GM23248 (cell line): ENCODE results near the gene SIPA1L3. TPM values are rescaled to one million over a fixed set of nuclear protein-coding genes. Genes with fewer than 3 reads are reported as not detected.

Source experiments
- DNase-seq: peaks from one replicate; pipeline ENCODE4 v3.0.0-alpha.2; 2015
- H2AFZ ChIP-seq: fragments of 200-600 bp; sonication (generic); 2 replicates; pipeline ENCODE4 v1.6.1; 2016; ENCODE audit warnings: antibody characterized with exemption
- H3F3A ChIP-seq: fragments of 200-600 bp; sonication (generic); 2 replicates; pipeline ENCODE4 v1.6.1; 2016; ENCODE audit warnings: mild to moderate bottlenecking, antibody characterized with exemption, mixed run types; ENCODE audit not compliant: insufficient read depth
- H3K27ac ChIP-seq: fragments of 200-600 bp; sonication (generic); 2 replicates; pipeline ENCODE4 v1.5.1; 2016; ENCODE audit warnings: mild to moderate bottlenecking
- H3K27me3 ChIP-seq: fragments of 200-600 bp; sonication (generic); replicated peaks from 2 replicates; pipeline ENCODE4 v1.6.1; 2016; ENCODE audit warnings: mild to moderate bottlenecking; ENCODE audit not compliant: insufficient read depth
- H3K36me3 ChIP-seq: fragments of 200-600 bp; sonication (generic); 2 replicates; pipeline ENCODE4 v1.6.1; 2016; ENCODE audit warnings: low read depth, mild to moderate bottlenecking
- H3K4me1 ChIP-seq: fragments of 200-600 bp; sonication (generic); 2 replicates; pipeline ENCODE4 v1.6.1; 2016; ENCODE audit warnings: mild to moderate bottlenecking; ENCODE audit not compliant: insufficient read depth
- H3K4me2 ChIP-seq: fragments of 200-600 bp; sonication (generic); one replicate; pipeline ENCODE4 v1.6.1; 2016; ENCODE audit warnings: mild to moderate bottlenecking; ENCODE audit not compliant: unreplicated experiment
- H3K4me3 ChIP-seq: fragments of 200-600 bp; sonication (generic); 2 replicates; pipeline ENCODE4 v1.5.1; 2016; ENCODE audit warnings: mild to moderate bottlenecking
- H3K79me2 ChIP-seq: fragments of 200-600 bp; sonication (generic); 2 replicates; pipeline ENCODE4 v1.6.1; 2016; ENCODE audit warnings: mild to moderate bottlenecking; ENCODE audit not compliant: insufficient read depth
- H3K9ac ChIP-seq: fragments of 200-600 bp; sonication (generic); 2 replicates; pipeline ENCODE4 v1.6.1; 2016; ENCODE audit warnings: mild to moderate bottlenecking
- H3K9me2 ChIP-seq: fragments of 200-600 bp; sonication (generic); 2 replicates; pipeline ENCODE4 v1.6.1; 2016; ENCODE audit warnings: mixed run types, mild to moderate bottlenecking, moderate library complexity; ENCODE audit not compliant: insufficient read depth
- H3K9me3 ChIP-seq: fragments of 200-600 bp; sonication (generic); one replicate; pipeline ENCODE4 v1.6.1; 2017; ENCODE audit warnings: low read depth
- H4K20me1 ChIP-seq: fragments of 200-600 bp; sonication (generic); 2 replicates; pipeline ENCODE4 v1.6.0; 2016; ENCODE audit not compliant: insufficient read depth
- EZH2 ChIP-seq: fragments of 200-600 bp; sonication (generic); IDR thresholded peaks from 2 replicates; pipeline ENCODE4 v1.6.1; 2018; ENCODE audit warnings: antibody characterized with exemption, mild to moderate bottlenecking; ENCODE audit not compliant: insufficient read depth, poor library complexity, severe bottlenecking
- EZH2phosphoT487 ChIP-seq: fragments of 200-600 bp; sonication (generic); IDR thresholded peaks from 2 replicates; pipeline ENCODE4 v1.6.1; 2018; ENCODE audit warnings: antibody characterized with exemption, moderate library complexity, mild to moderate bottlenecking, low read depth; ENCODE audit not compliant: insufficient read depth
- WGBS, 2 experiments: methylation state at CpG; one replicate each; pipeline ENCODE4 v1.1.6; 2015 to 2017; ENCODE audit warnings: low lambda C conversion rate in 2 of 2, low coverage in 1 of 2; ENCODE audit errors: missing lambda C conversion rate in 2 of 2; 5-methylcytosine and 5-hydroxymethylcytosine counted together
- in situ Hi-C: fragments of 300-500 bp; cut with MboI; formaldehyde crosslinking; loops from 2 replicates; pipeline ENCODE4 v1.15.0; 2020
- polyA plus RNA-seq: library from polyadenylated mRNA; unstranded; fragments of >200 nt; fragmentation: Nextera tagmentation; extraction: Ambion mirVana; gene quantifications from 2 replicates; pipeline ENCODE4 v1.2.1, GENCODE V29; 2016
- total RNA-seq: library from RNA; depleted of rRNA; stranded (reverse); fragments of >200 nt; shearing (Covaris generic); gene quantifications from 2 replicates; pipeline ENCODE4 v1.2.3, GENCODE V29; 2014

The SIPA1L3 gene
- total and polyA plus RNA-seq, 2 experiments from 2014 or later: 3.7 to 12.1 TPM

DNA sequence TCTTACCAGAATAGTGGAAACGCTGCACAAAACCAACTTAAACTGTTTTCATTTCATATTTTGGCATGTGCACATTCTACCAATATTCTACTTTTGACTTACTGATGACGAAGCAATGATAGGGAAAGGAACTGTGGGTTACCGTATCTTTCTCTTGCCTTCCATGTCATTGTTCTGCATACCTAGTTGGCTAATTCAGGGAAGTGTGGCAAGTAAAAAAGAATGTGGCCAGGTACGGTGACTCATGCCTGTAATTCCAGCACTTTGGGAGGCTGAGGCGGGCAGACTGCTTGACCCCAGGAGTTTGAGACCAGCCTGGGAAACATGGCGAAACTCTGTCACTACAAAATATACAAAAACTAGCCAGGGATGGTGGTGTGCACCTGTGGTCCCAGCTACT, 108.2 kb downstream of the SIPA1L3 start:
- Histone ChIP-seq H3K27ac (no peak overlapping the region), H3K27me3 (no peaks in the 10 kb centered on the region), H4K20me1 (no peaks in the 10 kb centered on the region), H3K9ac (no peak overlapping the region), H3K4me2 (no peak overlapping the region), H3K36me3 (0 out of 2 replicates have a peak, but pooled peaks cover 3% of the 10 kb centered on the region), H2AFZ (no peak overlapping the region), H3K4me3 (no peak overlapping the region), H3K9me3 (no peaks in the 10 kb centered on the region), H3K79me2 (peaks cover 69% of the 10 kb centered on the region), H3K9me2 (no peaks in the 10 kb centered on the region), H3K4me1 (no peaks in the 10 kb centered on the region), H3F3A (no peaks in the 10 kb centered on the region)
- WGBS, 2 experiments: 95 to 98% methylated on average over 6 of the region's 6 CpGs
- DNase-seq: no peak
- TF ChIP-seq EZH2: no peak
- TF ChIP-seq EZH2phosphoT487: no peak
- in situ Hi-C loops: no loop called here

DNA sequence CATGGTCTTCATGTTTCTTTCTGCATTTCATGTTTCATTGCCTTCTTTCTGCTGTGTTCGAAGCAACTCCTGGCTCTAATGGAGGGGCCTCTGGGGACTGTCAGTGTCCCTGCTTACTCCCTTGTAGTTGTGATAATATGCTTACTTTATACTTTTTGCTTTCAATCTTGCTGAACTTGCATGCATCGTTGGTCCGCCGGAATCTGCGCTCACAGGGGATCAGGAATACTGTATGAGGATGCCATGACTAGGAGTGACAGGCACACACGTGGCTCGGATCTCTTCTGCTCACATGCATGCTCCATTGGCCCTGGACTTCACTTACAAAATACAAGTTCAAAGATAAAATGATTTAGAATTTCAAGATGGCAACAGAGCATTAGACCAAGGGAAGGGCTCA, 108.8 kb downstream of the SIPA1L3 start:
- H3K9ac ChIP-seq: no peak overlapping the region
- no peaks in the 10 kb centered on the region for H3K4me1 ChIP-seq
- H3K79me2 ChIP-seq: peaks cover 64% of the 10 kb centered on the region
- 0 out of 2 replicates have a peak, but pooled peaks cover 3% of the 10 kb centered on the region for H3K36me3 ChIP-seq
- no peak overlapping the region for H3K4me3 ChIP-seq
- H3K27me3 ChIP-seq: no peaks in the 10 kb centered on the region
- no peaks in the 10 kb centered on the region for H3K9me3 ChIP-seq
- H3F3A ChIP-seq: no peaks in the 10 kb centered on the region
- no peak overlapping the region for H2AFZ ChIP-seq
- no peak overlapping the region for H3K27ac ChIP-seq
- DNase-seq: no peak
- H3K4me2 ChIP-seq: no peak overlapping the region
- in situ Hi-C loops: no loop called here
- no peaks in the 10 kb centered on the region for H4K20me1 ChIP-seq
- 95 to 99% methylated on average over 7 of the region's 7 CpGs for WGBS, 2 experiments
- no peak for TF ChIP-seq EZH2phosphoT487
- TF ChIP-seq EZH2: no peak
- H3K9me2 ChIP-seq: no peaks in the 10 kb centered on the region

DNA sequence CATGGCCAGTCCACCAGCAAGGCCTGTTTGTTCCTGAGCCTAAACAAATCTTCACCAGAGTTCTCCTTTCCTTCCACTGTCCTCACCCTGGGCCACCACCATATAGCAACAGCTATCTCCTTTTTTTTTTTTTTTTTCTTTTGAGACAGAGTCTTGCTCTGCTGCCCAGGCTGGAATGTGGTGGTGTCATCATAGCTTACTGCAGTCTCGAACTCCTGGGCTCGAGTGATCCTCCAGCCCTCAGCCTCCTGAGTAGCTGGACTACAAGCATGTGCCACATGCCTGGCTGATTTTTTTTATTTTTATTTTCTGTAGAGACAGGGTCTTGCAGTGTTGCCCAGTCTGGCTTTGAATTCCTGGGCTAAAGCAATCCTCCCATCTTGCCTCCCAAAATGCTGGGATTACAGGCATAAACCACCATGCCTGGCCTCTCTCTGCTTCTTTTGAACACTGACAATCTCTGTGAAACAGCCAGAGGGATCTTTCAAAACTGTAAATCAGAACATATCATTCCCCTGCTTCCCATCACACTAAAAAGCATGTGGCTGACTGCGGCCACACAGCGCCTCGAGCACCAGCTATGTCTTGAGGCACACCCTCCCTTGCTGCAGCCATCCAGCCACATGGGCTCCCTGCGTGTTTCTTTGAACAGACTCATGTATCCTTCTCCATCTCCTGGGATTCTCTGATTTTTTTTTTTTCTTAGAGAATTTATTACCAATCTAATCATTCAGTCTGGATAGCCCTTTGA, 110.6 kb downstream of the SIPA1L3 start:
- WGBS, 2 experiments: 90 to 93% methylated on average over 6 of the region's 6 CpGs
- H3K4me1 ChIP-seq: peaks cover 7% of the 10 kb centered on the region
- H3K9ac ChIP-seq: no peak overlapping the region
- H4K20me1 ChIP-seq: no peaks in the 10 kb centered on the region
- H2AFZ ChIP-seq: no peak overlapping the region
- no peak overlapping the region for H3K27ac ChIP-seq
- H3K79me2 ChIP-seq: peaks cover 60% of the 10 kb centered on the region
- DNase-seq: no peak
- TF ChIP-seq EZH2phosphoT487: no peak
- TF ChIP-seq EZH2: no peak
- H3K4me3 ChIP-seq: no peak overlapping the region
- no peaks in the 10 kb centered on the region for H3K9me3 ChIP-seq
- in situ Hi-C loops: no loop called here
- no peaks in the 10 kb centered on the region for H3F3A ChIP-seq
- H3K9me2 ChIP-seq: no peaks in the 10 kb centered on the region
- H3K4me2 ChIP-seq: no peak overlapping the region
- H3K36me3 ChIP-seq: 0 out of 2 replicates have a peak, but pooled peaks cover 3% of the 10 kb centered on the region
- no peaks in the 10 kb centered on the region for H3K27me3 ChIP-seq

DNA sequence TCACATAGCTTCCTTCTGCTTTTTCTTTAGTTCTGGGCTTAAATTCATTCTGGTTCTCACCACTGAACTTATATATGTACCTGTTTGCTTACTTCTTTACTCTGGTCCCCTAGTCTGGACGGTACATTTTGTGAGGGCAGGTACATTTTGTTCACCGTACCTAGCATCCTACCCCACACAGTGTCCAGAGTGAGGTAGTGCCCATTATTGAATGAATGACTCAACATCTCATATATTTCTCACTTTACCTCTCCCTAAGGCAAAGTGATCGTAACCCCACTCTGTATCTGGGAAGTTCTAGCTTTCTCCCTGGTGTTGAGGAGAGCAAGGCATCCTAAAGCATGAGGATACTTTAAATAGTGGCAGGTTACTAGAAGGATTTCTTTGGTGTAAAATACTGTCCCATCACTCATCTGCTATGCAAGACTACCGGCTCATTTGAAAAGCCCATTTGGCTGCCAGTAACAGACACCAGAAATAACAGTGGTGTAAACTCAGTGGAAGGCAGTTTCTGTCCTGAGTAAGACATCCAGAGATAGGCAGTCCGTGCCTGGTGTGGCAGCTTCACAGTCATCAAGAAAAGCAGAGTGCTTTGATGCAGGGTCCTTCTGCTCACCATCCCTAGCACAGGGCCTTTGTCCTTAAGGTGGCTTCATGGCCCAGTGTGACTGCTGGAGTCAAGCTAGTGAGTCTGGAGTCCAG, 111.8 kb downstream of the SIPA1L3 start:
- TF ChIP-seq EZH2: no peak
- no peak for TF ChIP-seq EZH2phosphoT487
- WGBS, 2 experiments: 93% methylated on average over 5 of the region's 5 CpGs
- 0 out of 2 replicates have a peak, but pooled peaks cover 3% of the 10 kb centered on the region for H3K36me3 ChIP-seq

More for the DNA sequence above, 111.8 kb downstream of the SIPA1L3 start:
- Histone ChIP-seq H3K9me3 (no peaks in the 10 kb centered on the region), H3K4me2 (no peak overlapping the region), H3F3A (no peaks in the 10 kb centered on the region), H3K4me1 (peaks cover 19% of the 10 kb centered on the region), H3K27ac (no peak overlapping the region), H3K27me3 (no peaks in the 10 kb centered on the region), H3K9ac (no peak overlapping the region), H3K79me2 (peaks cover 55% of the 10 kb centered on the region), H3K9me2 (no peaks in the 10 kb centered on the region), H2AFZ (no peak overlapping the region), H3K4me3 (no peak overlapping the region), H4K20me1 (no peaks in the 10 kb centered on the region)
- no peak for DNase-seq
- in situ Hi-C loops: no loop called here
